ENCODE measurements around the gene HSPA9. TPM values are rescaled to one million over a fixed set of nuclear protein-coding genes. Genes with fewer than 3 reads are reported as not detected.

Gene HSPA9
- total RNA-seq, 4 donors from 2014 or later = 152 to 221 (median 160) TPM

DNA sequence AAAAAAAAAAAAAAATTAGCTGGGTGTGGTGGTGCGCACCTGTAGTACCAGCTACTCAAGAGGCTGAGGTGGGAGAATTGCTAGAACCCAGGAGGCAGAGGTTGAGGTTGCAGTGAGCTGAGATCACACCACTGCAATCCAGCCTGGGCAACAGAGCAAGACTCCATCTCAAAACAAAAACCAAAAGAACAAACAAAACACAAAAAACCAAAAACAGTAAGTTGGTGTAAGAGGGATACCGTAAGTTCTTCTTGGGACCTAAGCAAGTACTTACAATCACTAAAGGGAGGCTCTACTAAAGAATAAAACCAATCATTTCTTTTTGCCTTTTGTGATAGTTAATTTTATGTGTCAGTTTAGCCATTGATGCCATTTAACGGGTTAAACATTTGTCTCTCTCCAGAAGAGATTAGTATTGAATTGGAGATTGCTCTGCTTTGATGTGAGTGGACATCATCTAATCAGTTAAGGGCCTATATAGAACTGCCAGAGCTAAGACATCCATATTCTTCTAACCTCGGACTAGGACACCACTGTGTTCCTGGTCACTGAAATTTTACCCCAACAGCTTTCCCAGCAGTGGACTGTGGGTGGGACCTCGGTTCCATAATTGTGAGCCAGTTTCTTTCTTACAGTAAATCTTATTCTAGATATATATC is 21.6 kb downstream of the HSPA9 start:
- H3K36me3 ChIP-seq = peaks cover 0 to 46% (median 9%) of the 10 kb centered on the region in 3 donors
- TF ChIP-seq POLR2A (IDR thresholded peaks at IDR 0.05) (no peak), CTCF (IDR thresholded peaks at IDR 0.05) (no peak)
- H3K9me3 ChIP-seq = no peaks in the 10 kb centered on the region
- no peak overlapping the region for H3K27ac ChIP-seq
- H3K4me3 ChIP-seq = no peak overlapping the region
- no peaks in the 10 kb centered on the region for H3K27me3 ChIP-seq
- no peak for DNase-seq
- no peaks in the 10 kb centered on the region for H3K4me1 ChIP-seq

GRCh38 chr5:138552657-138553056 is 22.5 kb downstream of the HSPA9 start:
- Histone ChIP-seq H3K9me3 (no peaks in the 10 kb centered on the region), H3K27ac (no peak overlapping the region), H3K36me3 (peaks cover 0 to 37% (median 8%) of the 10 kb centered on the region in 3 donors), H3K4me3 (no peak overlapping the region), H3K4me1 (peaks cover 0 to 3% (median 0%) of the 10 kb centered on the region in 4 donors), H3K27me3 (no peaks in the 10 kb centered on the region)
- DNase-seq = no peak
- TF ChIP-seq POLR2A (IDR thresholded peaks at IDR 0.05) = no peak
- no peak for TF ChIP-seq CTCF (IDR thresholded peaks at IDR 0.05)

GRCh38 chr5:138549414-138549813 is 25.8 kb downstream of the HSPA9 start:
- no peaks in the 10 kb centered on the region for H3K27me3 ChIP-seq
- H3K27ac ChIP-seq = no peak overlapping the region
- no peak overlapping the region for H3K4me3 ChIP-seq
- H3K36me3 ChIP-seq = peaks cover 0 to 4% (median 0%) of the 10 kb centered on the region in 3 donors
- TF ChIP-seq CTCF (IDR thresholded peaks at IDR 0.05) (no peak), POLR2A (IDR thresholded peaks at IDR 0.05) (no peak)
- H3K9me3 ChIP-seq = no peaks in the 10 kb centered on the region
- DNase-seq = no peak
- H3K4me1 ChIP-seq = peaks cover 0 to 29% (median 7%) of the 10 kb centered on the region in 4 donors

DNA sequence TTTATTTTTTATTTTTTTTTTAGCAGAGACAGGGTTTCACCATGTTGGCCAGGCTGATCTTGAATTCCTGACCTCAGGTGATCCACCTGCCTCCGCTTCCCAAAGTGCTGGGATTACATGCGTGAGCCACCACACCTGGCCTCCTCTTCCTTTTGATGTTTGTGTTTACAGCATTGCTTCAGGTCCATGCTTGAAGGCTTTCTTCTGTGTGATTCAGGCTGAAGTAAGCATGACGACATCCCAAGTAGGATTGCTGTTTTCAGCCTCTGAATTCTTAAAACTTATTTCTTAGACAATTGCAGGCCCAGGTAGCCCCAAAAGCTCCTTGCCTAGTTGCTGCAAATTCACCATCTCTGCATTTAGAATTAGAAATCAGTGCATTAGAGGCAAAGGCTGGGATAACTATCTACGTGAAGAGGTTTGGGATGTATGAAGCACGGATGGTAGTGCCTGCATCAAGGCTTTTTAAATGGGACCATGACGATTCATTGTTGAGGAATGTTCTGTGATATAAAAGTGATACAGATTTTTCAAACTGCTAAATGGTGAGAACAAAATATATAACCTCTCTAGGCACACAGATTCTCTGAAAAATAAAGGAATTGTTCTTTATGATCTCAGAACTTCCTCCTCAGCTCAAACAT is 29.2 kb downstream of the HSPA9 start:
- peaks cover 0 to 41% (median 20%) of the 10 kb centered on the region in 4 donors for H3K4me1 ChIP-seq

More for the DNA sequence above, 29.2 kb downstream of the HSPA9 start:
- H3K9me3 ChIP-seq = no peaks in the 10 kb centered on the region
- H3K27ac ChIP-seq = no peak overlapping the region
- no peak for DNase-seq
- H3K27me3 ChIP-seq = no peaks in the 10 kb centered on the region
- TF ChIP-seq POLR2A (IDR thresholded peaks at IDR 0.05) (no peak), CTCF (IDR thresholded peaks at IDR 0.05) (no peak)
- no peak overlapping the region for H3K4me3 ChIP-seq
- H3K36me3 ChIP-seq = no peaks in the 10 kb centered on the region
